Measurements from ENCODE around the gene LAMA3.
A peak's percentile ranks its signal among the peaks of the same experiment; 100 is the strongest.

The LAMA3 gene

GRCh38 chr18:23922939-23923338 is 233.7 kb downstream of the LAMA3 start:
- peak; percentile 15 for DNase-seq

GRCh38 chr18:23924813-23925212 is 235.6 kb downstream of the LAMA3 start:
- peak; percentile 39 for DNase-seq

GRCh38 chr18:23926571-23926970 is 237.3 kb downstream of the LAMA3 start:
- DNase-seq: no peak

- DNase-seq: no peak
Measured at GRCh38 chr18:23927821-23928746, 238.8 kb downstream of the LAMA3 start.

- DNase-seq: no peak
Measured at GRCh38 chr18:23929362-23929930, 240.2 kb downstream of the LAMA3 start.

GRCh38 chr18:23930002-23930401 is 240.7 kb downstream of the LAMA3 start:
- no peak for DNase-seq

- peak; percentile 11 for DNase-seq
Measured at GRCh38 chr18:23932385-23933067, 243.3 kb downstream of the LAMA3 start.

- peak; percentile 8 for DNase-seq
Measured at GRCh38 chr18:23933407-23933806, 244.2 kb downstream of the LAMA3 start.

- DNase-seq: no peak
Measured at GRCh38 chr18:23934252-23934651, 245.0 kb downstream of the LAMA3 start.

- no peak for DNase-seq
Measured at GRCh38 chr18:23934863-23935262, 245.6 kb downstream of the LAMA3 start.

GRCh38 chr18:23935804-23936203 is 246.6 kb downstream of the LAMA3 start:
- peak; percentile 20 for DNase-seq

- DNase-seq: peak; percentile 34
Measured at GRCh38 chr18:23936381-23936958, 247.2 kb downstream of the LAMA3 start.

GRCh38 chr18:23938043-23938756 is 248.9 kb downstream of the LAMA3 start:
- peak; percentile 28 for DNase-seq

GRCh38 chr18:23938901-23939341 is 249.7 kb downstream of the LAMA3 start:
- DNase-seq: no peak

- peak; percentile 39 for DNase-seq
Measured at GRCh38 chr18:23939366-23939765, 250.1 kb downstream of the LAMA3 start.

- peak; percentile 35 for DNase-seq
Measured at GRCh38 chr18:23939896-23940295, 250.6 kb downstream of the LAMA3 start.

GRCh38 chr18:23941791-23942190 is 252.5 kb downstream of the LAMA3 start:
- peak; percentile 7 for DNase-seq

GRCh38 chr18:23943104-23943503 is 253.9 kb downstream of the LAMA3 start:
- DNase-seq: peak; percentile 7

GRCh38 chr18:23943903-23944624 is 254.8 kb downstream of the LAMA3 start:
- peak; percentile 45 for DNase-seq

- peak; percentile 8 for DNase-seq
Measured at GRCh38 chr18:23945416-23946079, 256.3 kb downstream of the LAMA3 start.

- peak; percentile 38 for DNase-seq
Measured at GRCh38 chr18:23949863-23950262, 260.6 kb downstream of the LAMA3 start.
